ENCODE results near the gene FLT3. TPM values are rescaled to one million over a fixed set of nuclear protein-coding genes. Genes with fewer than 3 reads are reported as not detected.

FLT3 gene
- total RNA-seq, 1 donor from 2014 or later, result not detected

GRCh38 chr13:27982361-27982760 lies 118.0 kb downstream of the FLT3 start:
- peaks cover 36% of the 10 kb centered on the region for H3K27me3 Mint-ChIP-seq (ENCODE audit: unreplicated experiment)
- no peak overlapping the region for H3K4me3 Mint-ChIP-seq (ENCODE audit: unreplicated experiment)
- peaks cover 37% of the 10 kb centered on the region for H3K4me1 Mint-ChIP-seq (ENCODE audit: unreplicated experiment)

DNA sequence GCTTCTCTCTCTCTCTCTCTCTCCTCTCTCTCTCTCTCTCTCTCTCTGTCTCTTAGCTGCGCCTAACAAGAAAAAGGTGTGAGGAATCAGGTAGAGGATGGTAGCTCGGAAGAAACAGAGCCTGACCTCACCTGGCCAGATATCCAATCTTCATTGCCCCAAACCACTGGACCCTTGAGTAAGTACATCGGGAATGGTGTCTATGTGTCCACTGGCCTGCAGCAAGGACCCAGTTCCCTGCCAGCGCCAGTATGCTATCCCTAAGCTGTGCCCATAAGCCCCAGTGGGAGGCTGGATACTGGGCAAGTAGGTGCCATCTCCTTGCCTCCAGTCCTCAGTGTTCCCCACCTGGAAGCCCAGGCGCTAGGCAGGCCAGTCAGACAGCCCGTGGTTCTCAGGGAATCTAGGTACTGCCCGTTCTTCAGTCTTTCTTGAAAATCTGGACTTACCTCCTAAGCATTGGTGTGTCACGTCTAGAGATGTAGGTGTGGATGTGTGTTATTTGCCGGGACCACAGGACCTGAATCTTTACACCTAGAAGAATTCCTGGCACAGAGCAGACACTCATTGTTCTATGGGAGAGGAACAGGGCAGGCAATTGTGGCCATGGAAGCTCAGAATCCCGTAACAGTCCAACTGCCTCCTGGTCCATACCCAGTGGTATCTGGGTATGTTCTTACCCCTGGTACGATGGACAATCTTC lies 119.2 kb downstream of the FLT3 start:
- Mint-ChIP-seq H3K9me3 (ENCODE audit: unreplicated experiment) (no peaks in the 10 kb centered on the region), H3K27me3 (ENCODE audit: unreplicated experiment) (peaks cover 36% of the 10 kb centered on the region), H3K4me3 (ENCODE audit: unreplicated experiment) (no peak overlapping the region), H3K4me1 (ENCODE audit: unreplicated experiment) (peaks cover 29% of the 10 kb centered on the region), H3K36me3 (ENCODE audit: low read depth, unreplicated experiment) (peaks cover 5% of the 10 kb centered on the region), H3K27ac (ENCODE audit: unreplicated experiment) (no peak overlapping the region)
- TF ChIP-seq CTCF (IDR thresholded peaks at IDR 0.05; ENCODE audit: unreplicated experiment), result no peak
- DNase-seq (ENCODE audit: low spot score), result no peak

More at GRCh38 chr13:27982361-27982760, 118.0 kb downstream of the FLT3 start:
- no peak for DNase-seq (ENCODE audit: low spot score)
- TF ChIP-seq CTCF (IDR thresholded peaks at IDR 0.05; ENCODE audit: unreplicated experiment), result no peak
- H3K9me3 Mint-ChIP-seq (ENCODE audit: unreplicated experiment), result no peaks in the 10 kb centered on the region
- H3K27ac Mint-ChIP-seq (ENCODE audit: unreplicated experiment), result no peak overlapping the region
- peaks cover 5% of the 10 kb centered on the region for H3K36me3 Mint-ChIP-seq (ENCODE audit: low read depth, unreplicated experiment)

GRCh38 chr13:27980280-27980998 lies 119.9 kb downstream of the FLT3 start:
- peaks cover 38% of the 10 kb centered on the region for H3K27me3 Mint-ChIP-seq (ENCODE audit: unreplicated experiment)
- no peak overlapping the region for H3K27ac Mint-ChIP-seq (ENCODE audit: unreplicated experiment)
- no peak overlapping the region for H3K4me3 Mint-ChIP-seq (ENCODE audit: unreplicated experiment)
- no peak for TF ChIP-seq CTCF (IDR thresholded peaks at IDR 0.05; ENCODE audit: unreplicated experiment)
- peaks cover 5% of the 10 kb centered on the region for H3K36me3 Mint-ChIP-seq (ENCODE audit: low read depth, unreplicated experiment)
- DNase-seq (ENCODE audit: low spot score), result no peak
- peaks cover 30% of the 10 kb centered on the region for H3K4me1 Mint-ChIP-seq (ENCODE audit: unreplicated experiment)
- H3K9me3 Mint-ChIP-seq (ENCODE audit: unreplicated experiment), result no peaks in the 10 kb centered on the region

GRCh38 chr13:27979765-27980279 lies 120.6 kb downstream of the FLT3 start:
- H3K4me1 Mint-ChIP-seq (ENCODE audit: unreplicated experiment), result peaks cover 34% of the 10 kb centered on the region
- peak overlapping the region; percentile 65 for H3K4me3 Mint-ChIP-seq (ENCODE audit: unreplicated experiment)
- TF ChIP-seq CTCF (IDR thresholded peaks at IDR 0.05; ENCODE audit: unreplicated experiment), result no peak
- H3K27me3 Mint-ChIP-seq (ENCODE audit: unreplicated experiment), result peaks cover 42% of the 10 kb centered on the region
- H3K36me3 Mint-ChIP-seq (ENCODE audit: low read depth, unreplicated experiment), result peaks cover 5% of the 10 kb centered on the region
- no peak overlapping the region for H3K27ac Mint-ChIP-seq (ENCODE audit: unreplicated experiment)
- no peaks in the 10 kb centered on the region for H3K9me3 Mint-ChIP-seq (ENCODE audit: unreplicated experiment)
- no peak for DNase-seq (ENCODE audit: low spot score)

Data from endothelial cell (in vitro differentiated cells).